NCI-H510A treated with DMSO at 0.1 percent for 48 hours (cell line): ENCODE measurements around the gene RAB36.

ENCODE experiments used
- DNase-seq: peaks from one replicate; lab custom pipeline; 2025; lab: John Stamatoyannopoulos, UW

Gene RAB36

GRCh38 chr22:23206915-23207314 is 61.6 kb downstream of the RAB36 start:
- no peak for DNase-seq

DNA sequence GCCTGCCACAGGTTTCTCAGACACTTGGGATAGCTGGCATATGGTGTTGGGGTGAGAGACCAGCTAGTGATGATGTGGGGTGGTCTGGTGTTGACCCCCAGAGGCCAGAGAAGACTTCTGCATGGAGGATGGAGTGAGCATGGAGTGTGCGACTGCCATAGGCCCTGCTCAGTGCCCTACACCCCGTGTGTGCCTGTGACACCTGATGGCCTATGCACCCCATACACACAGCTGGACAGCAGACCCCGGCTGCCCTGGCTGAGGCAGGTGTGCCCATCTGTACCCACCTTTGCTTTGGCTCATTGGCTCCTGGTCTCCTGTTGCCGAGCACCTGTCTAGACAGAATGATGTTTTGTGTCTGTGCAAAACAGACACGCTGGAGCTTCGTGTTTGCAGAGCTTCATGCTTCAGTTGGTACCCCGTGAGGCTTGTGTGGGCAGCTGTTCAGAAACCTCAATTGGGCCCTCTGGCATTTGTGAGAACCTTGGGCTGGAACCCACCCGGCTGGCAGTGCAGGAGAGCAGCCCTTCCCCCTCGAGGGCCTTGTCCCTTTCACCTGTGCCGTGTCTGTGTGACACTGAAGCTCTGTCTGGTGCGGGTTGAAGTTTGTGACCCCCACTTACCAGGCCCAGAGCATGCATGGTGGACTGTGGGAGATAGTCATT is 62.6 kb downstream of the RAB36 start:
- peak; percentile 84 for DNase-seq

GRCh38 chr22:23210428-23211170 is 65.3 kb downstream of the RAB36 start:
- no peak for DNase-seq

DNA sequence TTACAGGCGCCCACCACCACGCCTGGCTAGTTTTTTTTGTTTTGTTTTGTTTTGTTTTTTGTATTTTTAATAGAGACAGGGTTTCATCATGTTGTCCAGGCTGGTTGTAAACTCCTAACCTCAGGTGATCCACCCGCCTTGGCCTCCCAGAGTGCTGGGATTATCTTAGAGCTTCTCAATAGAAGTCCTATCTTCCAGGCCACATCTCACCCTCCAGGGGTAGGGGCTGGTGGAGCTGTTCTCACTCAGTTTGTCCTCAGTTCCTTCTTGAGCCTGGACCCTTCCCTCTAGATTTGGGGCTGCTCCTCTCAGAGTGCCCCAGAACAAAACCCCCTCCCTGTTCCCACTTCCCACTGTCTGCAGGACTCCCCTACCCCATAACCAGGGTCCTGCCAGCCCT is 66.3 kb downstream of the RAB36 start:
- DNase-seq: no peak

DNA sequence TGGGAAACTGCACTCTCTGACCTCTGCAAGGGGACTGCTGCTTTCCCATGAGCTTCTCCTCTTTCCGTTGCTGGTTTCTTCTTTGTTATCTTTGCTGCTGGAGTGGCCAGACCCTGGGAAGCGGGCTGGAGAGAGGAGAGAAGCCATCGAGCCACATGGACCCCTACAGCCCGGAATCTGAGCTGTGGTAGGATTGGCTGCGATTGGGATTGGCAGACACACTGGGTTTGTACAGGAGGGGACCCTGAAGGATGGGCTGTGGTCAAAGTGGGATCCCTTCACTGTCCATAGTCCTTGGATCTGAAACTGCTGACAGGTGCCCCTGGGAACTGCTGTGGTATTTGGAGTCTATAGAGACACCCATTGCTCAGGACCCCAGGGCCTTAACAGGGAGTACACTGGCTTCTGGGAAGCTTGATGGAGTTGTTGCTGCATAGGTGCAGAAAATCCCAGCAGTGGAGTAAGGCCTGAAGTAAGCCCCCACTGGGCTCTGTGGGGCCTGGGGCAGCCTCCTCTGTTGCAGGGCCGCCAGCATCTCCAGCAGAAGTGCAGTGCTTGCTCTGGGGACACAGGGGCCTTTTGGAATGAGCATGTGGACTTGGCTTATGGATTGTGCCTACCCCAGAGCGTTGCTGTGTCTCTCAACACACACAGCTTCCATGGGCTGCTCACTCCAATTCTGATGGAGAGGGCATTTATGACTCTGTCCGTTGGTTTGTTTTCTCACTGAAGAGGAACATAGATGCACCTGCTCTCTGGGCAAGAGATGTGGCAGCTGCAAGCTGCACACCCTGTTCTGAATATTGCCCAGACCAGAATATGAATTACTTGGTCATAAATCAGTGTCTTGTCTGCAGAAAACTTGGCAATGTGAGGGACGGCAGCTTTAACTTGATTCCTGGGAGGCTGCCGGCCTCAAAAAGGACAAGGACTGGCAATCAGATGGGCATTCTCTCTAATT is 67.1 kb downstream of the RAB36 start:
- DNase-seq: peak; percentile 79

DNA sequence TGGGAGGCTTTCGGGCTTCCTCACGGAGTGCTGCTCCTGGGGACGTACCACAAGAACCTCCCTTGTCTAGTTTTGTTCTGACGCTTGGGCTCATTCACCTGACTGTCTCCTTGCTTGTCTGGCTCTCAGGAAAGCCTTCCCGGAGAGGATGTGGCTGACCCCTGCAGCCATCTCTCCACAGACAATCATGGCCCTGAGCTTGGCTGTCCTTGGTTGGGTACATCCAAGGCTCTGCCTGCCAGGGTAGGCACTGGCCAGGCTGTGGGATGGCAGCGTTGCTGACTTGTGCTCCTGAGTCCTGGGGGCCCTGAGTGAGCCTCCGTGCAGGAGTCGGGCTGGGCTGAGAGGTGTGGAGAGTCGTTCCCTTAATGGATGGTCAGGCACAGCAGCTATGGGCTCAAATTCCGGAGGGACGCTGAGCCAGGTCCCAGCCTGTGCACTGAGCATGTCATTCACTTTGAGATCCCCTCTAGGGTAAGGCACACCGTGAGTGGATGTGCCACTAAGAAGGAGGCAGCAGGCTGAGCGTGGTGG is 67.8 kb downstream of the RAB36 start:
- DNase-seq: no peak

- DNase-seq: no peak
These were observed 68.5 kb downstream of the RAB36 start for GRCh38 chr22:23213581-23214334.
